HFFc6 (cell line): ENCODE data around the gene PRMT3. TPM values are rescaled to one million over a fixed set of nuclear protein-coding genes. Genes with fewer than 3 reads are reported as not detected.
"Not testable (repeated sequence)": the region's sequence is repeated elsewhere in the genome, so short reads cannot be mapped to it uniquely, and the experiment has no call there.

ENCODE experiments used
- DNase-seq: peaks from one replicate; pipeline ENCODE4 v3.0.0-alpha.2; 2018
- H3K27ac Mint-ChIP-seq: 2 replicates; pipeline ENCODE4 v1.8.0; 2020; ENCODE audit warnings: mild to moderate bottlenecking, mixed read lengths
- H3K27me3 Mint-ChIP-seq: 2 replicates; pipeline ENCODE4 v1.8.0; 2021; ENCODE audit warnings: mild to moderate bottlenecking, moderate library complexity, mixed read lengths; ENCODE audit not compliant: insufficient read depth
- H3K36me3 Mint-ChIP-seq: 2 replicates; pipeline ENCODE4 v1.8.0; 2021; ENCODE audit warnings: low read depth, mixed read lengths
- H3K4me1 Mint-ChIP-seq: 2 replicates; pipeline ENCODE4 v1.8.0; 2020; ENCODE audit warnings: low read depth, mixed read lengths
- H3K4me3 Mint-ChIP-seq: 2 replicates; pipeline ENCODE4 v1.8.0; 2020; ENCODE audit warnings: mild to moderate bottlenecking, moderate library complexity, mixed read lengths
- H3K9me3 Mint-ChIP-seq: 2 replicates; pipeline ENCODE4 v1.8.0; 2020; ENCODE audit warnings: mild to moderate bottlenecking, mixed read lengths
- total RNA-seq, 6 experiments: library from RNA; stranded (reverse); fragmentation: NEBNext Ultra II Directional; extraction: Animal tissue kit (Norgen Biotek cat#: 25700); gene quantifications; 2 replicates in 1 of 6; 3 replicates in 5 of 6; pipeline ENCODE4 v1.2.3, GENCODE V29; 2021
- TF ChIP-seq, protein P1 (sequence below): fragments of 200-600 bp; sonication (generic); IDR thresholded peaks from 2 replicates; pipeline ENCODE4 v1.5.0; 2021; ENCODE audit warnings: antibody characterized with exemption, mild to moderate bottlenecking

PRMT3 gene
- total RNA-seq, 6 experiments from 2014 or later: 9.6 to 13.2 (median 12.1) TPM

DNA sequence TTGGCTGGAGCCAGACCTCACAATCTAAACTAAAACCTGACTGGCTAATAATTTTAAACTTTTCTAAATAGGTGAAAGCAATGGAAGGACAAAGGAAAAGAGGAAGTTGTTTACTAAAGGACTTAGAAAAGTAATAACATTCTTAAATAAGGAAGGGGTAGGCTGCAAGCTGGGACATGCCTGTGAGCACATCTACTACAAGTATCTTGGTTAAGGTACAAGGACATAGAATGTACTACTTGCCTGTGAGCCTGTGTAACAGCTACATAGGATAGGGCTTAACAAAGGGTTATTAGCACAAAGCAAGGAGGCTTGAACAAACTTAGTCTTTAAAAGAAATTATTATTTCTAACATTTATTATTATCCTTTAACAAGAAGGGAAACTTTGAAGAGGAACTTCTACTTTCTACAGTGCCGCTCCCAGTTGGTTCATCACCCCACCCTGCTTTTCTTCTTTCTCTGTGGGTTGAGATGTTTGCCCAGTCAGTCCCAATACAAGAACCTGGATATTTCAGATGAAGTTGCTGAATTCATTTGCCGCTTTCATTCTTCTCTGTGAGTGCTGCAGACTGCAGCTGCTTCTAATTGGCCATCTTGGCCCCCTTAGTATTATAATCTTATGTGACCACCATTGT lies 87.5 kb downstream of the PRMT3 start:
- H3K27ac Mint-ChIP-seq: no peak overlapping the region
- H3K4me3 Mint-ChIP-seq: no peak overlapping the region
- H3K4me1 Mint-ChIP-seq: peaks cover 11% of the 10 kb centered on the region; the same call in 1 of the 2 replicates
- no peaks in the 10 kb centered on the region for H3K9me3 Mint-ChIP-seq
- DNase-seq: no peak
- TF ChIP-seq, protein P1, sequence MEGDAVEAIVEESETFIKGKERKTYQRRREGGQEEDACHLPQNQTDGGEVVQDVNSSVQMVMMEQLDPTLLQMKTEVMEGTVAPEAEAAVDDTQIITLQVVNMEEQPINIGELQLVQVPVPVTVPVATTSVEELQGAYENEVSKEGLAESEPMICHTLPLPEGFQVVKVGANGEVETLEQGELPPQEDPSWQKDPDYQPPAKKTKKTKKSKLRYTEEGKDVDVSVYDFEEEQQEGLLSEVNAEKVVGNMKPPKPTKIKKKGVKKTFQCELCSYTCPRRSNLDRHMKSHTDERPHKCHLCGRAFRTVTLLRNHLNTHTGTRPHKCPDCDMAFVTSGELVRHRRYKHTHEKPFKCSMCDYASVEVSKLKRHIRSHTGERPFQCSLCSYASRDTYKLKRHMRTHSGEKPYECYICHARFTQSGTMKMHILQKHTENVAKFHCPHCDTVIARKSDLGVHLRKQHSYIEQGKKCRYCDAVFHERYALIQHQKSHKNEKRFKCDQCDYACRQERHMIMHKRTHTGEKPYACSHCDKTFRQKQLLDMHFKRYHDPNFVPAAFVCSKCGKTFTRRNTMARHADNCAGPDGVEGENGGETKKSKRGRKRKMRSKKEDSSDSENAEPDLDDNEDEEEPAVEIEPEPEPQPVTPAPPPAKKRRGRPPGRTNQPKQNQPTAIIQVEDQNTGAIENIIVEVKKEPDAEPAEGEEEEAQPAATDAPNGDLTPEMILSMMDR: no peak
- peaks cover 9% of the 10 kb centered on the region for H3K36me3 Mint-ChIP-seq
- H3K27me3 Mint-ChIP-seq: no peaks in the 10 kb centered on the region; the same call in 1 of the 2 replicates

DNA sequence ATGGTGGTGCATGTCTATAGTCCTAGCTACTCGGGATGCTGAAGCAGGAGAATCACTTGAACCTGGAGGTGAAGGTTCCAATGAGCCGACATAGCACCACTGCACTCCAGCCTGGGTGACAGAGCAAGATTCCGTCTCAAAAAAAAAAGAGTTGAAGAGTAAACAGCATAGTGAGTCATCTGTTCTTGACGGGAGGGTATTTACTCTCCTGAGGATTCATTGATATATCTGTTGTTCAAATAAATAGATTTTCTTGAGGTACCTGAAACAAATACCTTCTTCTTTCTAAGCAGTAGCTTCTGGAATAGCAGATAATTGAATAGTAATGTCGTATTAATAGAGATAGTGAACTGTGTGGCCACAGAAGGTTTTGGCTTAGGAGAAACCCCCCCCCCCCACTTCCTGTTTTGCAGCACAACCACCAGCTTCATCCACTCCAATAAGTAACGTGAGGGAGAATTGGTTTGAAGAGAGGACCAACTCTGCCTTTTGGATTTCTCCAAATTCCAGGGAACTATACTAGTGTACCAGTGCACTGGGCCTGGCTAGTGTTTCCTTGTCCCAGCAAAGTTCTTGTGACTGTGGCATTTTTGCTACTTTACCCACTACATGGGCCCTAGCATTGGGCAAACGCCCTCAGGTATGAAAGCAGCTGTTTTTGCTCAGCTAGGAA lies 90.0 kb downstream of the PRMT3 start:
- H3K27me3 Mint-ChIP-seq: no peaks in the 10 kb centered on the region; the same call in 1 of the 2 replicates
- H3K4me1 Mint-ChIP-seq: peaks cover 11% of the 10 kb centered on the region; the same call in 1 of the 2 replicates
- TF ChIP-seq, protein P1: no peak
- H3K36me3 Mint-ChIP-seq: peaks cover 6% of the 10 kb centered on the region
- no peak overlapping the region for H3K27ac Mint-ChIP-seq
- no peak for DNase-seq
- H3K4me3 Mint-ChIP-seq: no peak overlapping the region
- no peaks in the 10 kb centered on the region for H3K9me3 Mint-ChIP-seq

DNA sequence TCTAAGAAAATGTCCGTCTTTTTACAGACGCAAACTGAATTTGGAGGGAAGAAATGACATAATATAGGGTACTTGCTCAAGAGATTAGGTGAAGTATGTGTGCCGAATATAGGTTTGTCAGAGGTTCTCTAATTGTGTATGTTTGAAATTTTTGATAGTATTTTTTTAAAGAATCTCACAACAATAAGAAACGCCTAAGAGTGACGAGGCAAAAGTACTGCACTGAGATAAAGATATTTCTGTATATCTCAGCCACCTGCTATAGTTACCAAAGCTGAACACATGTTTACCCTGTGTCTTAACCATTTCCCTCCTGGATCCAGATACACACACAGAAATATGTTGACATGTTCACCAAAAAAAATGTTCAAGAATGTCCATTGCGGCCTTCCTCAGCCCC lies 92.0 kb downstream of the PRMT3 start:
- no peak for DNase-seq
- no peak overlapping the region for H3K27ac Mint-ChIP-seq
- H3K4me3 Mint-ChIP-seq: no peak overlapping the region
- H3K4me1 Mint-ChIP-seq: peaks cover 11% of the 10 kb centered on the region; the same call in 1 of the 2 replicates
- TF ChIP-seq, protein P1: no peak
- H3K27me3 Mint-ChIP-seq: no peaks in the 10 kb centered on the region; the same call in 1 of the 2 replicates
- no peaks in the 10 kb centered on the region for H3K9me3 Mint-ChIP-seq
- H3K36me3 Mint-ChIP-seq: peaks cover 14% of the 10 kb centered on the region

DNA sequence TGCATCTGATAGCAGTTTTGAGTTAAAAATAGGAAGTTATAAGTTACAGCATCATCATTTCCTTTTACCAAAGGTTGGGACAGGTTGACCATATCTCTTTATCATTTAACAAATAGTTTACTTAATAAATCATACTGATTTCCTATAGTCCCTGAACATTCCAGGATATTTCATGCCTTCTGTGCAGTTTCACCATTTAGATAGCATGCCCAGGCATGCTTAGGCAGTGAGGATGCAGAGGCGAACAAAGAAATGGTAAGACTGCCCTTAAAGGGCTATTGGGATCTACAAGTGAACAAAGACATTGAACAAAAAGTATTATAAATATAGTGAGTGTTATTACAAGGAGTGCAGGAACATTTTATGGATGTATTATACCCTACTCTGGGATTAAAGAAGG lies 96.4 kb downstream of the PRMT3 start:
- peaks cover 15% of the 10 kb centered on the region for H3K36me3 Mint-ChIP-seq
- peak overlapping the region; percentile 63 for H3K27ac Mint-ChIP-seq
- DNase-seq: no peak

DNA sequence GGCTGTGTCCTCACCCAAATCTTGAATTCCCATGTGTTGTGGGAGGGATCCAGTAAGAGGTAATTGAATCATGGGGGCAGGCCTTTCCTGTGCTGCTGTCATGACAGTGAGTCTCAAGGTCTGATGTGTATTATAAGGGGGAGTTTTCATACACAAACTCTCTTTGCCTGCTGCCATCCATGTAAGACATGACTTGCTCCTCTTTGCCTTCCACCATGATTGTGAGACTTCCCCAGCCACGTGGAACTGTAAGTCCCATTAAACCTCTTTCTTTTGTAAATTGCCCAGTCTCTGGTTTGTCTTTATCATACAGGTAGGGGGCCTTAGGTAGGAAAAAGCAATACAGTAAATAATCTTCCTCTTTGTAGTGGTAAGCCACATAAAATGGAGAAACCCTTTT lies 96.9 kb downstream of the PRMT3 start:
- Mint-ChIP-seq H3K27ac (peak overlapping the region; percentile 63), H3K36me3 (peaks cover 15% of the 10 kb centered on the region)
- not testable (repeated sequence) for H3K9me3 Mint-ChIP-seq, H3K4me3 Mint-ChIP-seq, DNase-seq, H3K27me3 Mint-ChIP-seq, H3K4me1 Mint-ChIP-seq

More for the DNA sequence above, 96.4 kb downstream of the PRMT3 start:
- TF ChIP-seq, protein P1: no peak
- Mint-ChIP-seq H3K9me3 (no peaks in the 10 kb centered on the region), H3K4me1 (no peaks in the 10 kb centered on the region; the same call in 1 of the 2 replicates), H3K27me3 (no peaks in the 10 kb centered on the region; the same call in 1 of the 2 replicates), H3K4me3 (no peak overlapping the region)

DNA sequence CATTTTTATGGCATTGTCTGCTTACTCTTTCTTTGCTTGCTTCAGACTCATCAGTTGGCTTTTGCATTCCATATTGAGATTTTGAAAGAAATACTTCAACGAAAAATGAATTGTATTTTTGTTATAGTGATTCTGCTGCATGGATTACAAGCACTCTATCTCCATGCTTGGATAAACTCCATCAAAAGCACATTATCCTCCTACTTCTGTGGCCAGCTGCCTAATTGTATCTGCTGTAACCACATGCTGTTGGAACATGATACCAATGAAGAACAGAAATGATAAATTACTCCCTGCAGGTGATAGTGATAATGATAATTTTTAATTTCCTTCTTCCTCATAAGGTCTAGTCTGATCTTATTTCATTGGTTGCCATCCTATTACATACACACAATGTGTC lies 100.8 kb downstream of the PRMT3 start:
- H3K4me1 Mint-ChIP-seq: no peaks in the 10 kb centered on the region; the same call in 1 of the 2 replicates
- no peak overlapping the region for H3K4me3 Mint-ChIP-seq
- no peak for DNase-seq
- H3K9me3 Mint-ChIP-seq: no peaks in the 10 kb centered on the region
- peaks cover 10% of the 10 kb centered on the region for H3K36me3 Mint-ChIP-seq
- no peaks in the 10 kb centered on the region; the same call in 1 of the 2 replicates for H3K27me3 Mint-ChIP-seq
- H3K27ac Mint-ChIP-seq: no peak overlapping the region
- TF ChIP-seq, protein P1: no peak
